GM10248 (cell line): Measurements from ENCODE around the gene ATP6V1G1.

Experiments
- CTCF ChIA-PET: fragments of 300-600 bp; sonication (Branson Sonifier 250); formaldehyde crosslinking; extraction: SDS; loops from one replicate; lab custom pipeline; 2021; ENCODE audit warnings: antibody characterized with exemption; lab: Yijun Ruan, JAX
- POLR2A ChIA-PET: fragments of 350-650 bp; sonication (Branson Sonifier 250); formaldehyde crosslinking; extraction: SDS; loops from one replicate; lab custom pipeline; 2020; ENCODE audit warnings: antibody characterized with exemption; lab: Yijun Ruan, JAX
- DNase-seq: peaks from one replicate; pipeline ENCODE4 v3.0.0; 2012; ENCODE audit errors: extremely low spot score
- CTCF ChIP-seq: IDR thresholded peaks from 2 replicates; pipeline ENCODE4 v1.5.1; 2012; ENCODE audit warnings: mild to moderate bottlenecking, low read depth; ENCODE audit errors: extremely low read depth, missing control alignments, control extremely low read depth

The ATP6V1G1 gene

DNA sequence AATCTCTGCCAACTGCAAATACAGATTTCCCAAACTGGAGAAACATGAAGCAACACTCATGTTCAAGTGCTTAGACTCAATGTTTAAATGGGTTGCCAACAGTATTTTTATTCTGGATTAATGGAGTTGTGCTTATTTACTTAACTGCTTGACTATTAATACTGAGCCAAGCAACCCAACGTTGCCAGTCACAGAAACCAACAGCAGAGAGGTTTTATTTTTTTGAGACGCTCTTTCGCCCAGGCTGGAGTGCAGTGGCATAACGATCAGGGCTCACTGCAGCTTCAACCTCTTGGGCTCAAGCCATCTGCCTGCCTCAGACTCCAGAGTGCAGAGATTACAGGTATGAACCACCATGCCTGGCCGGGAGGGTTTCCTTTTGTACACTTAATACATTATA is 15.1 kb downstream of the ATP6V1G1 start:
- POLR2A ChIA-PET = no interaction called here
- CTCF ChIA-PET = interaction anchor here (1.0 to 1.3 kb wide), 4 partner anchors 10 to 16 kb away, joined by 3 to 4 read pairs (median 3); no protein-coding TSS in a partner anchor
- TF ChIP-seq CTCF = no peak
- DNase-seq = no peak

DNA sequence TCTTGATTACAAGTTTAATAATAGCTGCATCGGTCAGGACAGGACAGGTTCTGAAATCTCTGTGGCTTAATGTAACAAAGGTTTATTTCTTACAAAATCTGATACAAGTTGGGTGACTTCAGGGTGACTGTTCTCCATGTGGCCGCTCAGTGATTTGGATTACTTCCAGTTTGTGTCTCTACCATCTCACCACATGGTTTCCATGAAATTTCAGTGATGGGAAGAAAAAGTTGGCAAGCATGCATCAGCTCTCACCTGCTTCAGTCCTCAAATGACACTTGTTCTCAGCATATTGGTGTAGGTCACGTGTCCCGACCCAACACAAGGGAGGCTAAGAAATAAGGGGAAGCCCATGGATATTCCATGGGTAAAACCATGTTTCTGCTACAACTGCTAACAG is 15.7 kb downstream of the ATP6V1G1 start:
- ChIA-PET POLR2A (interaction anchor here (0.7 kb wide), 1 partner anchor 267 kb away, joined by 6 read pairs; no protein-coding TSS in a partner anchor), CTCF (interaction anchor here (1.0 to 7.0 kb wide), 6 partner anchors 9 to 50 kb away, joined by 3 to 65 read pairs (median 4); partner anchors contain the start of gene ATP6V1G1)
- no peak for TF ChIP-seq CTCF
- no peak for DNase-seq

GRCh38 chr9:114604989-114605388 is 17.4 kb downstream of the ATP6V1G1 start:
- no peak for DNase-seq
- ChIA-PET POLR2A (no interaction called here), CTCF (interaction anchor here (0.8 to 7.0 kb wide), 3 partner anchors 10 to 171 kb away, joined by 3 to 65 read pairs (median 5); partner anchors contain the start of gene ATP6V1G1)
- no peak for TF ChIP-seq CTCF

GRCh38 chr9:114606068-114606467 is 18.5 kb downstream of the ATP6V1G1 start:
- CTCF ChIA-PET = interaction anchor here (1.1 to 7.0 kb wide), 3 partner anchors 11 to 16 kb away, joined by 3 to 65 read pairs (median 6); partner anchors contain the start of gene ATP6V1G1
- POLR2A ChIA-PET = interaction anchor here (0.6 kb wide), 1 partner anchor 11 kb away, joined by 3 read pairs; no protein-coding TSS in a partner anchor
- no peak for TF ChIP-seq CTCF
- DNase-seq = no peak

DNA sequence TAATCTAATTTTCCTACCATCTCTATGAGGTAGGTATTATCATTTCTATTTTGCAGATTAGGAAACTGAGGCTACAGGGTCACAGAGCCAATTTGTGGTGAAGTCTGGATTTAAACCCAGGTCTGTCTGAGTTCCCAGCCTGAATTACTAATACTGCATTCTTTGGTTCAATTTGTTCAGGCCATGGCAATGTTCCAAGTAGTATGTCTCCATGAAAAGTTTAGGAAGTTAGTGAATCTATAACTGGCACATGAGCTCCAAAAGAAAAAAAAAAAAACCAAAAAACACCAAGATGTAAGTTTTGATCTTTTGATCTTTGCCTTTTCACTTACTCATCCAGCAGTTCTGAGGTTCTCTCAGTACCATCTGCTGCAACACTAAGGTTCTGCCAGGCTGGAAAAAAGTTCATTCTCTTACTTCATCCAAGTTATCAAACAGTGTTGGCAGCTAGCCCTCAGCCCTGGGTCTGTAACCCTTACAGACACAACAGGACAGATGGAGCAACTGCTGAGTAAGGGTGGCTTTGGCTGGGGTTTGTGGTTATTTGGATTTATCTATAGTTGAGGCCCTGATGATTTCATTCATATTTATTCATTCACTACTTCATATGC is 19.1 kb downstream of the ATP6V1G1 start:
- DNase-seq = no peak
- ChIA-PET POLR2A (interaction anchor here (0.6 kb wide), 1 partner anchor 12 kb away, joined by 3 read pairs; no protein-coding TSS in a partner anchor), CTCF (interaction anchor here (1.0 to 7.0 kb wide), 6 partner anchors 10 to 211 kb away, joined by 3 to 65 read pairs (median 3); partner anchors contain the start of gene ATP6V1G1)
- TF ChIP-seq CTCF = no peak

- POLR2A ChIA-PET = no interaction called here
- peak; percentile 54 for DNase-seq
- CTCF ChIA-PET = interaction anchor here (1.0 to 7.0 kb wide), 8 partner anchors 9 to 212 kb away, joined by 3 to 65 read pairs (median 3); partner anchors contain the start of gene ATP6V1G1
- no peak for TF ChIP-seq CTCF
These were observed 20.3 kb downstream of the ATP6V1G1 start for GRCh38 chr9:114607671-114608524.
